ENCODE data around the gene SMIM14.
"Not testable (repeated sequence)": the region's sequence is repeated elsewhere in the genome, so short reads cannot be mapped to it uniquely, and the experiment has no call there.

The SMIM14 gene

DNA sequence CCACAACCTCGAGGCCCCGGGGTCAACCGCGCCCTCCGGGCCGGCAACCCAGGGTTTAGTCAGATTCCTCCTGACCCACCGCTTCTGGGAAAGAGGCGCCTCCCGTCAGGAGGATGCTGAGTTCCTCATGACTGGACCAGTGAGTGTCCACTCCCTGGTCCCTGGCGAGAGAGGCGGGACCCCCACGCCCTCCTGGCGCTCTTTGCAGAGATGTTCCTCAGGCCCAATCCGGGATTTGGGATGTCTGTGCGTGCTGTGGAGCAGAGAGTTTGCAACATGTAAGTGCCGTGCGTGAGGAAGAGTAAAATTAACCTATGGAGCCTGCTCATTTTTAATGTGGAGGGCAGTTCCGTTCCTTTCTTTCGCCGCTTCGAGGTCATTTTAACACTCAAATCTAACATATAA lies 110.6 kb downstream of the SMIM14 start:
- no peak for DNase-seq

DNA sequence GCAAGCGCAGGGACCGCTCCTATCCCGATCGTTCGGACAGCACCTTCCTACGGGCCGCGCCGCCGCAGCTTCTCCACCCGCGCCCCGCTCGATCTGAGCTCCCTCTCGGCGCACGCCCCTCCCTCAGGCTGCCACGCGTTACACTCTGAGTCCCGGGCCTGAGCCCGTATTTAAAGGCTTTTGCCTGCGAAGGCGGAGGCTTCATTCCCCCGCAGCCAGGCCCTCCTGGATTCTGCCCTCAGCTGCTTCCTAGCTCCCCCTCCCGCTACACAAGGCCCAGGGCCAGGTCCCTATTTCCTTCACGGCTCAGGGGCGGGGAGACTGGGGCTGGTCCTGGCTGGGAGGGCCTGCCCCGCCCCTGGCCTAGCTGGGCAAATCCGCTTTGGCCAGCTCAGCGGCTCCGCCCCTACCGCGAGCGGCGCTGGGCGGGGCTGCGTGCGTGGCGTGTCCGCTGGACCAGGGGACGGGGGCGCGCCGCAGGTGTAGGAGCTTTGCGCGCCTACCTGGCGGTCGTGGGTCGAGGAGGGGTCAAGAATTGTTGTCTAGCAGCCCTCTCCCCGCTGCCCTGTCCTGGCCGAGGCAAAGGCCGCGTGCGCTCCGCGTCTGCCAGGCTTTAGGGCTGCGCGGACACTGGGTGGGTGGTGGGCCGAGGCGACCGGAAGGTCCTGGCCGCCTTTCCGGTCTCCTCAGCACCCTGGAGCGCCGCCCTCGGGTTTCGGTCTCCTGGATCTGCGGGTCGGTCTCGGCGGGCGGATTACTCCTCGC lies 111.2 kb downstream of the SMIM14 start, which contains the start of gene UGDH:
UGDH (minus strand) TSS at position 144 of the 765 bp plus-strand sequence. CDS start 5,927 bp downstream, outside the sequence.
- DNase-seq = peak; percentile 89 to 92

DNA sequence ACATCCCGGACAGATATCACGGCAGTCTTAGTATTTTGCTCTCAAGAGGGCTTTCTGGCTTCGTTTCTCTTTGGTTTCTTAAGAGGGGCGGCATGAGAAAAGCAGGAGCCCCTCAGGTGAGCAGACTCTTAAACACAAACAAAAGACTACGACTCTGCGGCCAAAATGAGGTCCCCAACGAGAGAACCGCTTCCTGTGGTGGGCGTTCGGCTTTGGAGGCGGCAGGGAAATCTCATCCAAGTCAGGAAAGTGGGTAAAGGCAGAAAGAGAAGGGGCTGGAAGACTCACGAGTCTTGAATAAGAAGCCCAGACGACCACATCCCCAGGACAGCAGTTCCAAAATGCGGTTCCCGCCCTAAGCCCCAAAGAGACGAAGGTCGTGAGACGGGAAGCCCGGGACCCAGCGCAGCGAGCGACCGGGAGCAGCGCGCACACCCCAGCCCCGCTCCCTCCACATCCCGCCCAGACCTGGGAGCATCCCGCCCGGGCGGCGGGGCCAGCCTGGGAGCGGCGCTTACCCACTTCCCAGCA lies 111.8 kb downstream of the SMIM14 start:
- DNase-seq = peak; percentile 8 to 19

DNA sequence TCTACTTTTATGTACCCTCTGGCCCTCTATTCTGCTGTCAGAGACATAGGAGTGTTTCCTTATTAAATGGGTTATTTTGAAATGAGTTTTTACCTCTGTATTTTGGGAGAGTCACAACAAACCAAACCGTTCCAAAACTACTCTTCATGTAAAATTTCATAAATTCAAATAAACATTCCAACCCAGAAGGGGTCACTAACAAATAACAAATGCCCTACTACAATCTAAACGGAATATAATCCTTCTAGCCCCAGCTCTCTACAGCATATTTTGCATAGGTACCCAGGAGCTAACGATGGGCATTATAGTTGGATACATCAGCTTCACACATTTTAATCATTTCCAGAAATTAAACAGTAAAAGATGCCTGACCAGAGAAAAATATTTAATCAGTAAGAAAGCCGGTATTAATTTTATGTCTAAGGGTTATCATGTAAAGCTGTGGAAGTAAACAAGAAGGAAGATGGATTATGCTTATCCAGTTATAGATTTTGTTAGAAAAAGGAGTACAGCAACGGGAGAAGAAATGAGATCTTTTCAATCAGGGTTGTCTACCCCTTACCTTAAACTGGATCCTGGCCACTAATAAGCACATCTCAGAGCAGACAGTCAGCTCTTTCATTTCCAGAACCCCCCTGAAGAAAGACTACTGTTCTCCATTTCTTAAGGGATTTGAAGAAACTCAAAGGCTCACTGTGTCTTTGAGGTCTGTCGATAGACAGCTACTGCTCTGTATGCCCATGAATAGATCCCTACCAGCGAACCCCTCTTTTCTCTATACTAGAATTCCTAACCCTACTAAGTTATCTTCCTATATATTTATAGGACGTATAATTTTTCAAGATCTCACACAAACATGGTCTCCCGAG lies 112.6 kb downstream of the SMIM14 start:
- DNase-seq = no peak

DNA sequence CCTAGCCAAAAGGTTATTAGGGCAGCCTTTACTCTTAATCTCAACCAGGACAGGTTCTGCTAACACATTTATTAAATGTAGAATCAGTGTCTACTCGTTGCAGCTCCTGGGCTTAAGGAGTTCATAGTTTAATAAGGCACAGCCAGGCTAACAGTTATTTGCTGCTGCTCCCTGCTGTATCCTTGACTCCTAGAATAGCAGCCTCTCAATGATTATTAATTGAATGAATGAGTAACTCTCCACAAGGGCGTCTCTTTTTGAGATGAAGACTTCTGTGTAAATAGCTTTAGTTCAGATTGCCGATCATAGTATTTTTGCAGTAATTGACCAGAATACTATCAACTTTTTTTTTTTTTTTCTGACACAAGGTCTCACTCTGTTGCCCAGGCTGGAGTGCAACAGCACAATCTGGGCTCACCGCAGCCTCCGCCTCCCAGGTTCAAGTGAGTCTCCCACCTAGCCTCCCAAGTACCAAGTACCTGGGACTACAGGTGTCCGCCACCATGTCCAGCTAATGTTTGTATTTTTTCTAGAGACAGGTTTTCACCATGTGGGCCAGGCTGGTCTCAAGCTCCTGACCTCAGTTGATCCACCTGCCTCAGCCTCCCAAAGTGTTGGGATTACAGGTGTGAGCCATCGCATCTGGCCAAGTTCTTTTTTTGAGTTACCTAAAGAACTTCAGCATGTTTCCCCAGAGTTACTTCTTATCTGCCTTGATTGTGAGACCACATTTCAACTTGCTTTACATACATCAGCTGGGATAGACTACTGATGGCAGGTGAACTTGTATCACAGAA lies 114.3 kb downstream of the SMIM14 start:
- no peak for DNase-seq

GRCh38 chr4:39522068-39522467 lies 116.6 kb downstream of the SMIM14 start:
- DNase-seq = no peak

GRCh38 chr4:39521253-39521919 lies 117.3 kb downstream of the SMIM14 start:
- DNase-seq = no peak

DNA sequence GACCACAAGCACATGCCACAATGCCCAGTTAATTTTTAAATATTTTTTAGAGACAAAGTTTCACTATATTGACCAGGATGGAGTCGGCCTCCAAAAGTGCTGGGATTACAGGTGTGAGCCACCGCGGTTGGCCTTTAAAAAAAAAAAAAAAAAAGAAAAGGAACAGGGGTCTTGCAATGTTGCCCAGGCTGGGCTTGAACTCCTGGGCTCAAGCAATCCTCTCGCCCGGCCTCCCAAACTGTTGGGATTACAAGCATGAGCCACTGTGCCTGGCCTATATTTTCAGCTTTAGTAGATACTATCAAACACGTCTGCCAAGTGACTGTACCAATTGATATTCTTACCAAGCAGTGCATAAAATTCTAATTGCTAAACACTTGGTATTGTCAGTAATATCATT lies 120.2 kb downstream of the SMIM14 start:
- no peak for DNase-seq

- no peak for DNase-seq
These were observed 122.2 kb downstream of the SMIM14 start for GRCh38 chr4:39516407-39516966.

DNA sequence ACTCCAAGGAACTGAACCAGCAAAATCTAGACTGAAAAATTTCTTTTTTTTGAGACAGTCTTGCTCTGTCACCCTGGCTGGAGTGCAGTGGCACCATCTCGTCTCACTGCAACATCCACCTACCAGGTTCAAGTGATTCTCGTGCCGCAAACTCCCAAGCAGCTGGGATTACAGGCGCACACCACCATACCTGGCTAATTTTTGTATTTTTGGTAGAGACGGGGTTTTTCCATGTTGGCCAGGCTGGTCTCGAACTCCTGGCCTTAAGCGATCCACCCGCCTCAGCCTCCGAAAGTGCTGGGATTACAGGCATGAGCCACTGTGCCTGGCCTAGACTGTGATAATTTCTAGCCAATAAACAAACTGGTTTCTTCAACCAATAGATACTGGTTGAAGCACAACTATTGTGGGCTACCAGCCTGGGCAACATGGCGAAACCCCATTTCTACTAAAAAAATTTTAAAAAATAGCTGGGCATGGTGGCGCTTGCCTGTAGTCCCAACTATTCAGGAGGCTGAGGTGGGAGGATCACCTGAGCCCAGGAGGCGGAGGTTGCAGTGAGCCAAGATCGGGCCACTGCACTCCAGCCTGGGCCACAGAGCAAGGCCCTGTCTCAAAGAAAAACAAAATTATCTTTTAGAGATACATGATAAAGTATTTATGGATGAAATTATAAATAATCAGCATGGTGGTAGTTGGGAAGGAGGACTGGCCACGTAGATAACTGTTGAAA lies 122.8 kb downstream of the SMIM14 start:
- not testable (repeated sequence) for DNase-seq

DNA sequence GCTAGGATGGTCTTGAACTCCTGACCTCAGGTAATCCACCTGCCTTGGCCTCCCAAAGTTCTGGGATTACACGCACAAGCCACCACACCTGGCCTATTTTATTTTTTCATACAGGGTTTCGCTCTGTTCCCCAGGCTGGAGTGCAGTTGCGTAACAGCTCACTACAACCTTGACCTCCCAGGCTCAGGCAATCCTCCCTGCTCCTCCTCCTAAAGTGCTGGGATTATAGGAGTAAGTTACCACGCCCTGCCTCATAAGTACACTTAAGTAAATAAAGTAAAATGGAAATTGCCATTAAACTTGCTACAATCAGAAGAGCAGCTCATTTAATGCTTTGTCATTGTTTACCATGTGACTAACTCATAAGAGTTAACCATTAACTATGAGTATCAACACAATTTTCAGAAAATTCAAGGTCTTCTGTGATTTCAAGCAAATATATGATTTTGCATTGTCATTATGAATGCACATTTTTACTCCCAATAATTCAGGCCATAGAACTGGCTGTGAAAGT lies 123.7 kb downstream of the SMIM14 start:
- DNase-seq = no peak

DNA sequence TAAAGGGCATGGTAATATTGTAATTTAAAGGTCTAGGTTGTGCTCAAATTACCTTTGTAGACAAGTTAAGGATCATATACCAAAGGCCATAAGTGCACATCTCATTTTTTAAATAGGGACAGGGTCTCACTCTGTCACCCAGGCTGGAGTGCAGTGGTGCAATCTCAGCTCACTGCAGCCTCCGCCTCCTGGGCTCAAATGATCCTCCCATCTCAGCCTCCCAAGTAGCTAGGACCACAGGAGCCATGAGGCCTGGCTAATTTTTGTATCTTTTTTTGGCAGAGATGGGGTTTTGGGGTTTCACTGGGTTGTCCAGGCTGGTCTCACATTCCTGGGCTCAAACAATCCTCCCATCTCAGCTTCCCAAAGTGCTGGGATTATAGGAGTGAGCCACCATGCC lies 124.4 kb downstream of the SMIM14 start:
- not testable (repeated sequence) for DNase-seq

- DNase-seq = no peak
These were observed 128.2 kb downstream of the SMIM14 start for GRCh38 chr4:39510348-39510929.

- DNase-seq = no peak
These were observed 133.1 kb downstream of the SMIM14 start for GRCh38 chr4:39505581-39505980.

GRCh38 chr4:39504538-39504937 lies 134.1 kb downstream of the SMIM14 start:
- no peak for DNase-seq

GRCh38 chr4:39502664-39503035 lies 136.0 kb downstream of the SMIM14 start:
- not testable (repeated sequence) for DNase-seq

- no peak for DNase-seq
These were observed 136.5 kb downstream of the SMIM14 start for GRCh38 chr4:39502019-39502663.

DNA sequence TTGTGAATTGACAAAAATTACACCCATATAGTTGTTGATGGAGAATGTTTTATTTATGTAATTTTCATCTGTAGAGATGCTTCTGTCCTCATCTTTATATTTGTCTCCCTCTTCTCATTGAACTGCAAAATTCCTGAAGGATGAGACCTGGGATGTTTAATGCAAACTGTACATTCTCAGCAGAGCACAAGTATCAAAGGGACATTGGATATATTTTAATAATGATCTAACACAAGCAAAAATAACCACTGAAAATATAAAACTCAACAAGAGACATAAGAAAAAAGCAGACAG lies 140.0 kb downstream of the SMIM14 start:
- DNase-seq = no peak

- no peak for DNase-seq
These were observed 140.5 kb downstream of the SMIM14 start for GRCh38 chr4:39497909-39498726.

Data from stimulated activated CD4-positive, alpha-beta T cell treated with anti-CD3 and anti-CD28 coated beads, Interleukin-4, amount 100 ng/mL, for 4 hours (primary cell).